Adrenal gland (tissue), 12 donors: ENCODE results near the gene MRPS27. TPM values are rescaled to one million over a fixed set of nuclear protein-coding genes. Genes with fewer than 3 reads are reported as not detected.

Experiments used
- DNase-seq, 7 donors: peaks; one replicate each; pipeline ENCODE4 v3.0.0-alpha.2; 2019 to 2020
- H3K27ac ChIP-seq, 5 donors: fragments of 200-600 bp; sonication (generic) in 4 of 5; 1 replicate in 3 of 5; 2 replicates in 2 of 5; pipeline versions ENCODE4 v1.5.1 to v1.8.0; 2016 to 2020; ENCODE audit warnings: mild to moderate bottlenecking in 1 of 5
- H3K27me3 ChIP-seq: fragments of 200-600 bp; 2 replicates; pipeline ENCODE4 v1.8.0; 2021
- H3K36me3 ChIP-seq, 2 donors: fragments of 200-600 bp; replicated peaks in 1 of 2; 1 replicate in 1 of 2; 2 replicates in 1 of 2; pipeline versions ENCODE4 v1.5.1 to v1.8.0; 2018 to 2022
- H3K4me1 ChIP-seq, 2 donors: fragments of 200-600 bp; replicated peaks in 1 of 2; 1 replicate in 1 of 2; 2 replicates in 1 of 2; pipeline versions ENCODE4 v1.5.1 to v1.8.0; 2018 to 2021
- H3K4me3 ChIP-seq, 4 donors: fragments of 200-600 bp; sonication (generic) in 3 of 4; one replicate each; pipeline ENCODE4 v1.5.1; 2016 to 2018
- H3K9me3 ChIP-seq, 3 donors: fragments of 200-600 bp; sonication (generic) in 1 of 3; replicated peaks in 1 of 3; 1 replicate in 2 of 3; 2 replicates in 1 of 3; pipeline versions ENCODE4 v1.5.1 to v1.8.0; 2016 to 2021
- POLR2A ChIP-seq, 2 donors: fragments of 450-650 bp; IDR thresholded peaks; one replicate each; pipeline ENCODE4 v1.6.1; 2017; ENCODE audit warnings: antibody characterized with exemption in 2 of 2, mild to moderate bottlenecking in 2 of 2, moderate library complexity in 1 of 2
- WGBS, 4 donors: extraction: QIAGEN DNeasy Blood & Tissue Kit in 2 of 4; methylation state at CpG; one replicate each; pipeline versions ENCODE4 v1.1.5 to v1.1.7; 2013 to 2017; 5-methylcytosine and 5-hydroxymethylcytosine counted together
- intact Hi-C, 2 donors: fragments of 100-400 bp; cut with DNase I; formaldehyde crosslinking; loops; one replicate each; pipeline versions ENCODE4 v1.14.1 to v1.15.0; 2022 to 2023
- polyA plus RNA-seq, 3 donors: library from polyadenylated mRNA; stranded (reverse); fragments of 200-250 nt in 2 of 3; fragments of 350-450 nt in 1 of 3; fragmentation: Illumina TruSeq in 1 of 3; extraction: RNeasy Lipid Tissue Mini Kit (QIAGEN cat#74804) in 1 of 3; gene quantifications; one replicate each; pipeline ENCODE4 v1.2.3, GENCODE V29; 2013 to 2014
- total RNA-seq, 9 donors: library from RNA; depleted of rRNA in 4 of 9; stranded (reverse); fragments of >200 nt in 4 of 9; fragments of 120-200 nt in 1 of 9; fragmentation: NEBNext Ultra II Directional in 1 of 9; extraction: Animal tissue kit (Norgen Biotek cat#: 25700) in 1 of 9; gene quantifications; one replicate each; pipeline versions ENCODE4 v1.1.0 to v1.2.4, GENCODE V29; 2013 to 2023
- TF ChIP-seq, protein P1 (sequence below), 6 experiments: fragments of 450-650 bp in 4 of 6; fragments of 200-600 bp in 2 of 6; sonication (generic) in 1 of 6; IDR thresholded peaks; 1 replicate in 5 of 6; 2 replicates in 1 of 6; pipeline versions ENCODE4 v1.5.1 to v1.8.0; 2016 to 2021; ENCODE audit warnings: antibody characterized with exemption in 6 of 6, mild to moderate bottlenecking in 2 of 6, moderate library complexity in 1 of 6
- donor health status: healthy with polysubstance abuse.
- donor health status: Bipolar disorder and iron deficiency.
- donor health status: DM: yes; HTN: yes; CAD: no.
- donor health status: DM: no; HTN: no; CAD: no.
- donor health status: DM: no; HTN: no; CAD: no.
- donor health status: DM: yes; HTN: yes; CAD: no.

Gene MRPS27
- total and polyA plus RNA-seq, 12 donors: 20.8 to 92.8 (median 67.3) TPM

DNA sequence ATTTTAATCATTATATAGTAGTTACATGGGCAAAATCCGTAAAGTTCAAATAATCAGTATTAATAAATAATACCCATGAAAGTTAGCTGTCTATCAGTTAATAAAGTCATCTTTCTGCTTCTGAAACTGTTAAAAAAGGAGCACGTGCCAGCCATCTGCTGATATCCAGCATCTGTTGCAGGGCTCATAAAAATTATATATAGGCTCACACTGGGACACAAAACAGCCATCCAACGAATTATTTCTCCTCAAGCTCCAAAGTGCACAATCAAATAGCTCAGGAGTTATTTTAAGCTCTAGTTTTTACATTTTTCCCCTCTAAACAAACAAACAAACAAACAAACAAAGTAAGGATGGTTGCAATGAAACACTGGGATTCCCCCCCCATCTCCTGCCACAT, 48.3 kb downstream of the MRPS27 start:
- no peak overlapping the region for H3K4me3 ChIP-seq
- H3K4me1 ChIP-seq: peaks cover 7 to 19% of the 10 kb centered on the region in 2 donors
- no peaks in the 10 kb centered on the region for H3K36me3 ChIP-seq
- intact Hi-C loops: no loop called here
- H3K9me3 ChIP-seq: peaks cover 0 to 5% (median 0%) of the 10 kb centered on the region in 3 donors
- H3K27ac ChIP-seq: no peak overlapping the region
- DNase-seq: no peak
- no peaks in the 10 kb centered on the region for H3K27me3 ChIP-seq
- 81 to 90% (median 84%) methylated on average over 3 of the region's 3 CpGs for WGBS, 4 donors
- no peak for TF ChIP-seq POLR2A (IDR thresholded peaks at IDR 0.05)
- TF ChIP-seq, protein P1, sequence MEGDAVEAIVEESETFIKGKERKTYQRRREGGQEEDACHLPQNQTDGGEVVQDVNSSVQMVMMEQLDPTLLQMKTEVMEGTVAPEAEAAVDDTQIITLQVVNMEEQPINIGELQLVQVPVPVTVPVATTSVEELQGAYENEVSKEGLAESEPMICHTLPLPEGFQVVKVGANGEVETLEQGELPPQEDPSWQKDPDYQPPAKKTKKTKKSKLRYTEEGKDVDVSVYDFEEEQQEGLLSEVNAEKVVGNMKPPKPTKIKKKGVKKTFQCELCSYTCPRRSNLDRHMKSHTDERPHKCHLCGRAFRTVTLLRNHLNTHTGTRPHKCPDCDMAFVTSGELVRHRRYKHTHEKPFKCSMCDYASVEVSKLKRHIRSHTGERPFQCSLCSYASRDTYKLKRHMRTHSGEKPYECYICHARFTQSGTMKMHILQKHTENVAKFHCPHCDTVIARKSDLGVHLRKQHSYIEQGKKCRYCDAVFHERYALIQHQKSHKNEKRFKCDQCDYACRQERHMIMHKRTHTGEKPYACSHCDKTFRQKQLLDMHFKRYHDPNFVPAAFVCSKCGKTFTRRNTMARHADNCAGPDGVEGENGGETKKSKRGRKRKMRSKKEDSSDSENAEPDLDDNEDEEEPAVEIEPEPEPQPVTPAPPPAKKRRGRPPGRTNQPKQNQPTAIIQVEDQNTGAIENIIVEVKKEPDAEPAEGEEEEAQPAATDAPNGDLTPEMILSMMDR (IDR thresholded peaks at IDR 0.05): no peak

DNA sequence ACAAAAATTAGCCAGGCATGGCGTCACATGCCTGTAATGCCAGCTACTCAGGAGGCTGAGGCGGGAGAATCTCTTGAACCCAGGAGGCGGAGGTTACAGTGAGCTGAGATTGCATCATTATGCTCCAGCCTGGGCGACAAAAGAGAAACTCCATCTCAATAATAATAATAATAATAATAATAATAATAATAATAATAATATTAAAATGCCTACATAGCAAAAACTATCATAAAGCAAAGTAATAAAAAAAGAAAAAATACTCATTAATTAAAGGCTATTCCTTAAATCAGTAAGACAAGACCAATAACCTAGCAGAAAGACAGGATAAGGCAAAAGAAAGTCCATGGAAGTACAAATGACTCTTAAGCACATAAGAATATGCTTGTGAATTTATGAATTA, 50.0 kb downstream of the MRPS27 start:
- whole genome bisulfite sequencing, 4 donors: 96 to 99% (median 98%) methylated on average over 4 of the region's 4 CpGs
- DNase-seq: no peak
- Histone ChIP-seq H3K27ac (no peak overlapping the region), H3K4me3 (no peak overlapping the region), H3K36me3 (no peaks in the 10 kb centered on the region), H3K27me3 (no peaks in the 10 kb centered on the region), H3K9me3 (no peaks in the 10 kb centered on the region), H3K4me1 (peaks cover 7 to 21% of the 10 kb centered on the region in 2 donors)
- intact Hi-C loops: no loop called here
- TF ChIP-seq POLR2A (IDR thresholded peaks at IDR 0.05): no peak
- TF ChIP-seq, protein P1 (IDR thresholded peaks at IDR 0.05): no peak

DNA sequence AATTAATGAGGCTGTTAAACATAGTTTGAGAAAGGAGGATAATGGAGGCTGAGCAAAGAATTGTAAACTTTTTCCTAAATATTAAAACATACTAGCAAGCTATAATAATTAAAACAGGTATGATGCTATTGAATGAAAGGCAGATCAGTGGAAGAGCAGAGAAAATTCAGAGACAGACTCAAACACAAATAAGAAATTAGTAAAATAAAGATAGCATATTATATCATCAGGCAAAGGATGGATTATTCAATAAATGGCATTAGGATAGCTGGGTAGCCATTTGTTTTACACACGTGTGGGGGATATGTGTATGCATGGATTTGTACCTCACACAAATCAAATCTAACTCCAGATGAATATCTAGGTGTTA, 50.6 kb downstream of the MRPS27 start:
- no peaks in the 10 kb centered on the region for H3K27me3 ChIP-seq
- H3K9me3 ChIP-seq: no peaks in the 10 kb centered on the region
- WGBS, 4 donors: 92 to 94% (median 93%) methylated on average over 1 of the region's 1 CpG
- no peak overlapping the region for H3K4me3 ChIP-seq
- peaks cover 7 to 25% of the 10 kb centered on the region in 2 donors for H3K4me1 ChIP-seq
- DNase-seq: no peak
- H3K27ac ChIP-seq: no peak overlapping the region
- no peaks in the 10 kb centered on the region for H3K36me3 ChIP-seq
- TF ChIP-seq, protein P1 (IDR thresholded peaks at IDR 0.05): peak in 1 of 6 experiments; percentile 0
- no peak for TF ChIP-seq POLR2A (IDR thresholded peaks at IDR 0.05)
- intact Hi-C loops: no loop called here

DNA sequence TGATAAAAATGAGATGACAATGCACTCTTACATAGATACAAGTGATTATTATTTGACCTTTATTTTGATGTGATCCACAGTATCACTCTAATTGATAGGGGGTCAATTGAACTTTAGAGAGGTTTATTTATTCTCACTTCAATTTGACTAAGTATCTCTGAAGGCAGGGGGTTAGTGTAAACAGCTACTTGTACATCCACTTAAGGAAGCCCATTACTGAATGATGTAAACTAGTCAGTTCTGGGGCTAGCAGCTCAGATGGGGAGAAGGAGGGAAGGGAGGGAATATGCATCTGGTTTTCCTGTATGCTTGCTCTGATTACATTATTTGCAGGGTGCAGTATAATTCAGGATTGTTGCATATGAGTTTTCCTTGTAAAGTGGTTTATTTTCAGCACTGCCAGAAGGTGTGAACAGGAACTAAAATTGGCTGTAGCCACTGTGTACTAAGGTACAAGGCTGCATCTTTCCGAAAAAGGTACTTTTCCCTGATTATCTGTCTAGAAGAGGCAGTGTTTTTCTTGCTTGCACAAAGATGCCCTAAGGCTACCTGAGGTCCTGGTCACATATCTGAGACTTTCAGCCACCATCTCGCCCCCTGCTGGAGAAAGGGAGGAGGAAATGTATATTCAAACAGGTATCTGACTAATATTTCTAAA, 51.2 kb downstream of the MRPS27 start:
- 60 to 79% (median 62%) methylated on average over 2 of the region's 2 CpGs for WGBS, 4 donors
- DNase-seq: peak in 6 of 7 donors; percentile 25 to 69 (median 58)
- no peaks in the 10 kb centered on the region for H3K9me3 ChIP-seq
- no peaks in the 10 kb centered on the region for H3K27me3 ChIP-seq
- H3K27ac ChIP-seq: no peak overlapping the region
- no peaks in the 10 kb centered on the region for H3K36me3 ChIP-seq
- H3K4me3 ChIP-seq: no peak overlapping the region
- peaks cover 7 to 25% of the 10 kb centered on the region in 2 donors for H3K4me1 ChIP-seq
- intact Hi-C loops: no loop called here
- TF ChIP-seq, protein P1 (IDR thresholded peaks at IDR 0.05): peak; percentile 24 to 54 (median 46)
- no peak for TF ChIP-seq POLR2A (IDR thresholded peaks at IDR 0.05)
